A172 (cell line): ENCODE results near the gene FRYL. TPM values are rescaled to one million over a fixed set of nuclear protein-coding genes. Genes with fewer than 3 reads are reported as not detected.
"Not testable (repeated sequence)": the region's sequence is repeated elsewhere in the genome, so short reads cannot be mapped to it uniquely, and the experiment has no call there.

Experiments
- DNase-seq: peaks from one replicate; pipeline ENCODE4 v3.0.0-alpha.2; 2015; ENCODE audit warnings: low spot score
- total RNA-seq: library from RNA; depleted of rRNA; stranded (reverse); fragments of >200 nt; shearing (Covaris generic); gene quantifications from 2 replicates; pipeline ENCODE4 v1.2.3, GENCODE V29; 2014

The FRYL gene
- total RNA-seq, 1 experiment from 2014 or later, result 30.0 TPM

DNA sequence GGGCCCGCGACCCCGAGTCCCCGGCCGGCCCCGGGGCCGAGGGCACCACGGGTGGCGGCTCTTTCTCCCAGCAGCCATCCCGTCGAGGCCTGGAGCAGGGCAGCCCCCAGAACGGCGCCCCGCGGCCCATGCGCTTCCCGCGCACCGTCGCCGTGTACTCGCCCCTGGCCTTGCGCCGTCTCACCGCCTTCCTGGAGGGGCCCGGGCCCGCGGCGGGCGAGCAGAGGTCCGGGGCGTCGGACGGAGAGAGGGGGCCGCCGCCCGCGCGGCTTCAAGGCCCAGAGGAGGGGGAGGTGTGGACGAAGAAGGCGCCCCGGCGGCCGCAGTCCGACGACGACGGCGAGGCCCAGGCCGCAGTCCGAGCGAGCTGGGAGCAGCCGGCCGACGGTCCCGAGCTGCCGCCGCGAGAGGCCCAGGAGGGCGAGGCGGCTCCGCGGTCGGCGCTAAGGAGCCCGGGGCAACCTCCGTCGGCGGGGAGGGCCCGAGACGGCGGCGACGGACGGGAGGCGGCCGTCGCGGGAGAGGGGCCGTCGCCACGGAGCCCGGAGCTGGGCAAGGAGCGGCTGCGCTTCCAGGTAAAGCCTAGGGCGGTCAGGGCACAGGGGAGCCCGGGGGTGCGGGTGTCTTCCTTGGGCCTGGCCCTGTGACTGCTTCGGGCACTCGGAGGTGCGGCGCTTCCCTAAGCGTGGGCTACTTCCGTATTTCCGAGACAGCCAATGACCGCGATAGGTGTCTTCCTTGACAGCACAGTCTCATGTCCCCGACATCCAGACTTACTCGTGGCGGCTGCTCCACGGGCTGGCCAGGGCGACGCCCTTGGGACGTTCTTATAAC lies 289.2 kb downstream of the FRYL start:
- no peak for DNase-seq

DNA sequence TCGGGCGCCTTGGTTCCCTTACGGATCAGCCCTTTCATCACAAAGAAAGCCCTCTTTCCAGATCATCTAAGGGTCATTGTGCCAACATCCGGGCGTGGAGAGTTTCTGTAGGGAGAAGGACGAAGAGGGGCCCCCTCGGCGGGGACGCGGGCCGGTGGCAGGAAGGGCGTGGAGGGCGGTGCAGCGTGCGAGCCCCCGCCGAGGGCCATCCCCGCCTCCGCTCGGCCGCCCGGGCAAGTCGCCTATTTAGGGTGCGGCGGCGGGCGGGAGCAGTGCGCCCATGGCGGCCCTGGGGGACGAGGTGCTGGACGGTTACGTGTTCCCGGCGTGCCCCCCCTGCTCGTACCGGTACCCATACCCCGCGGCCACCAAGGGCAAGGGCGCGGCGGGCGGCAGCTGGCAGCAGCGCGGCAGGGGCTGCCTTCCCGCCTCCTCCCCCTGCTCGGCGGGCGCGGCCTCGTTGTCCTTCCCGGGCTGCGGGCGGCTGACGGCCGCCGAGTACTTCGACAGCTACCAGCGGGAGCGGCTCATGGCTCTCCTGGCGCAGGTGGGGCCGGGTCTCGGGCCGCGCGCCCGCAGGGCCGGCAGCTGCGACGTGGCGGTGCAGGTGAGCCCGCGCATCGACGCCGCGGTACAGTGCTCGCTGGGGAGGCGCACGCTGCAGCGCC lies 289.9 kb downstream of the FRYL start, which contains the start of gene ZAR1:
Gene ZAR1, plus strand, starts transcription at position 241 of the 668 bp plus-strand sequence. Its CDS starts 40 bp downstream, at position 281.
- DNase-seq, result no peak

DNA sequence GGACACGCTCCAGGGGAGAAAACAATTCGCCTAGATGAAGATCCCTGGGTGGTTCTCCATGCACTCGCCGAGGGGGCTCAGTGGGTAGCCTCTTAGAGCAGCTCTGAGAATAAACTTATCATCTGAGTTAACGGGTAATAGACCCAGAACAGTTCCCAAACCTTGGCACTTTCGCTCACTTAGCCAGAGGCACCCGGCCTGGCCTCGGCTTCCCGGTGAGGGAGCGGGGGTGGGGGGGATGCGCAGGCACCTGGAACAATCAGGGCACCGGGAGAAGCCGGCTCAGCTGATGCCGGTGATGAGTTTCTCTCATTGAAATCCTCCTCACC lies 290.4 kb downstream of the FRYL start:
- no peak for DNase-seq

DNA sequence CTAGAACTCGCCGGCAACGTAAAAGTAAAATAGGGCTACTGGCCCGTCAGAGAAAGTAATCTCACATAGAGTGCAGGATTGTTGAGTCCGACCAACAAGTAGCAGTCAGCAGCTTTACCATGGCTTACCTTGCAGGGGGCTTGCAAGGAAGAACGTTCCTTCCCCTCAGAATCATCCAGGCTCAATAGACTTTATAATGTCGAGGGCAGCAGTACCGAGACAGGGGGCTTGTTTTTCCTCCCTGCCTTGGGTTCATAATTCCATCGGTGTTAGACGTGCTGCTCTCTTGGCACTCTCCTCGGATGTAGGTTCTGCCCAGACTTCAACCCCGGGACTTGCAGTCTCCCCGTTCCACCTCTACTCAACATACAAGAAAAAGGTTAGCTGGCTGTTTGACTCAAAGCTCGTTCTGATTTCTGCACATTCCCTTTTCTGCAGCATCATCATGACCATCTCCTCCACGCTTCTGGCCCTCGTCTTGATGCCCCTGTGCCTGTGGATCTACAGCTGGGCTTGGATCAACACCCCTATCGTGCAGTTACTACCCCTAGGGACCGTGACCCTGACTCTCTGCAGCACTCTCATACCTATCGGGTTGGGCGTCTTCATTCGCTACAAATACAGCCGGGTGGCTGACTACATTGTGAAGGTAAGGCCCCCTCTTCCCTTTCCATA lies 295.4 kb downstream of the FRYL start:
- DNase-seq, result no peak

DNA sequence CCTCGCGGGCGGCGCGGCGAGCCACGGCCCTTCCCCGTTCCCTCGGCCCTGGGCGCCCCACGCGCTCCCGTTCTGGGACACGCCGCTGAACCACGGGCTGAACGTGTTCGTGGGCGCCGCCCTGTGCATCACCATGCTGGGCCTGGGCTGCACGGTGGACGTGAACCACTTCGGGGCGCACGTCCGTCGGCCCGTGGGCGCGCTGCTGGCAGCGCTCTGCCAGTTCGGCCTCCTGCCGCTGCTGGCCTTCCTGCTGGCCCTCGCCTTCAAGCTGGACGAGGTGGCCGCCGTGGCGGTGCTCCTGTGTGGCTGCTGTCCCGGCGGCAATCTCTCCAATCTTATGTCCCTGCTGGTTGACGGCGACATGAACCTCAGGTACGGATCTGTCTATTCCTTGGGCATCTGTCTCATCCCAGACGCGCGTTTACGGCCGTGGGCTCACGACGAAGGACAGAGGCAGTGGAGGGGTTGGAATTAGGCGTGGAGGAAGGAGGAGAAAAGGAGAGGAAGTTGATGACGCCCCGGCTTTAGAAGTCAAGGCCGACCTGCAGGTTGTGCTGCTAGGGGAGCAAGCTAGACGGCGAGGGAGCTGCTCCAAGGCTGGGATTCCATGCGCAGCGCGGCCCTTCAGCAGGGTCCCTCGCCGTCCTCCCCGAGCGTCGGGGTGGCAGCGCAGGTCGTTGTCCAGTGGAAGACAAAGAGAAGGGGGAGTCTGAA lies 296.1 kb downstream of the FRYL start:
- no peak for DNase-seq

DNA sequence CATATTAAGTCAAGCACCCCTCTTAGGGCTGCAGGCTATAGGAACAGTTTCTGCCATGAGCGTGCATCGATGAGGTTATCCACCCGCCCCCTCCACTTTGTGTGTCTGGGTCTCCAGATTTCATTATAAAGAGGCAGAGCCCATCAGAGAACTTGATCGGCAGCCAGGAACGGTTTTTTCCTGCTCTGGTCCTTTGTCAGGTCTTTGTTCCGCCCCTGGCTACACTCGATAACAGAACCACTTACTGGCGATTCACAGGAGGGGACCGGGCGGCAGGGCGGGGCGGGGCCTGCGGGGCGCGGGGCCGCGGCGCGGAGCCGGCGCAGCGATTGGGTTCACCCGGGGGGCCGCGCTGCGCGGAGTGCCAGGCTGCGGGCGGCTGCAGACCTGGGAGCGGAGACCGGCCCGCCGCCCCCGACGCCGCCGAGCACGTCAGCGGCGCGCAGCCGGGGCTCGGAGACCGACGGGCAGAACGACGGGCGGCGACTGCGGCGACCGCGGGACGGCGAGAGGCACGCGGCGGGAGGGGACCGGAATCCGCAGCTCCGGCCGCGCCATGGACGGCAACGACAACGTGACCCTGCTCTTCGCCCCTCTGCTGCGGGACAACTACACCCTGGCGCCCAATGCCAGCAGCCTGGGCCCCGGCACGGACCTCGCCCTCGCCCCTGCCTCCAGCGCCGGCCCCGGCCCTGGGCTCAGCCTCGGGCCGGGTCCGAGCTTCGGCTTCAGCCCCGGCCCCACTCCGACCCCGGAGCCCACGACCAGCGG lies 296.9 kb downstream of the FRYL start, which contains the start of gene SLC10A4:
Gene SLC10A4, plus strand, starts transcription at position 338 of the 771 bp plus-strand sequence. Its CDS starts 219 bp downstream, at position 557.
- no peak for DNase-seq

DNA sequence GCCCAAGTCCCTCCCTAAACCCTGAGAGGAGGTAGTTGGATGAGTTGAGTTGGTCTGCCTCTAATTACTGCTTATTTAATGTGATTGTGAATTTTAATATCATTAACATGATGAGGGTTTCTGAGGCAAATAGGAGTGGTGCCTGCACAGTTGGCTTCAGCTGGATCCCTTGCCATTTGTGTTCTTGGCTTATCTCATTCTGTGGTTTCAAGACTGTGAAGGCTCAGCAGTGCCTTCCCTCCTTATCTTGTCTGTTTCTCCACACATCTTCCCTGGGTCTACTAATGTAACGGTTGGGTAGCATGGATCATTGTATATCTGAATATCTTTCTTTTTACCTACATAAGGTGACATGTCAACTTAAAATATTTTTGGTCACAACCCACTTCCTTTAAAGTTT lies 298.5 kb downstream of the FRYL start:
- DNase-seq, result no peak

DNA sequence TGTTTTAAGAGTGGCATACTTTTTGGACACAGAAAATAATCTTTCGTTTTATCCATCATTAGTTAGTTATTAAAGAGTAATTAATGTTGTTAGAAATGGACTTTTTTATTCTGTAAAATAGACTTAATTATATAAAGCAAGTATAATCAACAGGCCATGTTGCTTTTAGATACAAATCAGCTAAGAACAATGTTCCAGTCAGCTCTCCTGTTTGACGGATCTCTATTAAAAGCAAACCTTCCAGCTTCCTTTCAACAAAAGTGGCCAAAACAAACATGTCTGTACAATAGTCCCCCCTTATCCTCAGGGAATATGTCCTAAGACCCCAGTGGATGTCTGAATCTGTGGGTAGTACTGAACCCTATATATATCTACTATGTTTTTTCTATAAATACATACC lies 301.8 kb downstream of the FRYL start:
- no peak for DNase-seq

DNA sequence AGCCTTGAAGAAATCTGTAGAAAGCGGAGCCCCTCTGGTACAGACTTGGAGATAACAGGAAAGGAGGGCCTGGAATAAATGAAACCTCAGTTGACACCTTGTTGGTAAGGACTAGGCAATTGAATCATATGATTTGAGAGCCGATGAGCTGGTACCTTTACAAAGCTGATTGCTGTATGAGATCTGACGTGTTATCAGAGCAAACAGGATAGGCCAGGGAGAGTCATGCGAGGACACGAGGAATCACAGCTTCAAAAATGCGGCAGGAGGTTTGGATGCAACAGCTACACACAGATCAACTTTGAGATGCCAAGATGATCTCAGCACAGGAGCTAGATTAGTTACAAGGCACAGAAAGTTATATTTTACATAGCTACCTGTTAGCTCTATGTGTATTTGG lies 304.3 kb downstream of the FRYL start:
- DNase-seq, result no peak

DNA sequence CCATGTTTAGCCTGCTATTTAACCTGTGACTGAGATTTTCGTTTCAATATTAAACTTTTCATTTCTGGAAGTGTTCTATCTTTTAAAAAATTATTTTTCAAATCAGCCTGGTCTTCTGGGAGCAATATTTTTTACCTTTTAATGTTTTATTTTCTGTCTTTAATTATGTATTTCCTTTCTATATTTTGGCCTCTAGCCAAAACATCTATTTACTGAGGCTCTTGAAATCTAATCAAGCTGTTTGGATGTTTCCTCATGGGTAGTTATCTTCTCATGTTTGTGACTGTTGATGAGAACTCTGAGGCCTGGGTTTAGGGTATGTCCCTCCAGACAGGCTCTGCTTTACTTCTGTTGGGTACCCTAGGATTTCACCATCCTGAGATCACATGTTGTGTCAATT lies 307.3 kb downstream of the FRYL start:
- DNase-seq, result no peak

DNA sequence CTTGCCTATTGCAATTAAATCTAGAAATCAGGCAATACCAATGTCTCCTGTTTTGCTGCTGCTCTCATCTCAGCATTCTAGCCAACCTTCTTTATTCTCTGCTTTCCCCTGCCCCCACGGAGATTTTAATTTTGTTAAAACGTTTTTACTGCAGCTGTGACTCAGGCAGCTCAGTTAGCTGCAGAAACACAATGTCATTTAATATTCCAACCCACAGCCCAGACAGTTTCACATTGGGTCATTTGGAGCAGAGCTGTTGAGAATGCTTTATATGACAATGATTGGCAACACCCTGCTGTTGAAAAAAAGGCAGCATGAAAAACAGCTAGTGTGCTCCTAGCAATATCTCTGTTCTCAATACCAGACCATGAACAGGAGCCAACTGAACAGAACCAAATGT lies 309.5 kb downstream of the FRYL start:
- no peak for DNase-seq

DNA sequence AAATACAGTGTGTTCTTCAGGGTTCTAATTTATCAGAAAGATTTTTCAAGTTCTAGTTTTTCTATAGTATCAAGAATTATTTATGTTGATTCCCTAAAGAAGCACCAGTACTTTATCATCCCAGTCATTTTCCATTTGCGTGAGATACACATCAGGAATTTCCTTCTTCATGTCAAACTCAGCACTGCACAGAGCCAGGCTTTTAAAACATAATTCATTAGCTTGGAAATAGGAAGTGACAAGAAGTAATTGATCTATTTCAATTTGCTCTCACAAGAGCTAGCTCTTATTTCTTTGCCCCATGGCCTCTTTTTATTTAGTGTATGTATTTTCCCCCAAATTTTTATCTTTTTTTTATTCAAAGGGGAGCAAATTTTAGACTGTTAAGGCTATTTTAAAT lies 309.9 kb downstream of the FRYL start:
- no peak for DNase-seq

DNA sequence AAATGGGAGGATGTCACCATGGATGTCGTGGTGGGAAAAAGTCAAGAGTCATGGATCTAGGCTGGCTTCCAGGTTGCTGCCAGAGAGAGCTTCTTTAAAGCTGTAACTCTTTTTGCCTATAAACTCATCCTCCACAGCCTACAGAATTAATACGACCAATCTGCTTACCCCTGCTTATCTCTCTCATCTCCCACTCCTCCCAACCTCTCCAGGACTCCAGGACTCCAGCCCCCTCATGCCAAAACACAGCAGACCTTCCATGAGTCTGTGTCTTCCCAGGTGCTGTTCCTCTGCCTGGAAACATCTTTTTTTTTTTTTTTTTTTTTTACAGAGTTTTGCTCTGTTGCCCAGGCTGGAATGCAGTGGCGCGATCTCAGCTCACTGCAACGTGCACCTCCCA lies 312.2 kb downstream of the FRYL start:
- peak; percentile 8 for DNase-seq

DNA sequence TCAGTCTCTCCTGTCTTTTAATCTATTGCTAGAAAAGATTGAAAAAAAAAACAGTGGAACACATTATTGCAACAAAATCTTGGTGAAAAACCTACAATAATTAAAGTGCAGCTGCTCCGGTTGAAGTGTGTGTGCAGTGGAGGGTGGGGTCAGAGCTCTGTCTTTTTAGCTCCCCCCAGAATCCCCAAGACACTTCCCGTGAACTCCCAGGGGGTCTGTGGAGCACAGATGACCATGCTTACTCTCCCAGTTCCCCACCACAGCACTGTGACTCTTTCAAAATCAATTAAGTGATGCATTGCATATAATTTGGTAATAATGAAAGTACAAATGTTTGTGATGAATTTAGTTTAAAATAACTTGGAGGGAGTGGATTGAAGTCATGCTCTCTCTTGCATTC lies 312.6 kb downstream of the FRYL start:
- DNase-seq, result no peak

DNA sequence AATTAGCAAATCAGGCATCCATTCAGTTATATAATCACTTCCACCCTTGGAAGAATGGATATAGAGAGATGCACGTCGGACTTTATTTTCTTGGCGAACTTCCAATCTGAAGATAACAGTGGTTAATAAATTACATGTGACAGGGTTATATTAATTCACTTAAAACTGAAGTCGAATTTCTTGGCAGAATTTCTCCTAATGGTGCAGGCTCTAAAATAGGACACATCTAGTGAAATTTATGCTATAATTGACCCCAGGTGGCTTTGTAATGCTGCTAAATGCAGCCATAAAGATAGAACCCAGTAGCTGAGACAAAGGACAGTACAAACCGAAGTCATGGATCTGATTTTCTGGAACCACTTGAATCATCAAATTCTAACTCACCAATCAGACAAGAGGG lies 317.7 kb downstream of the FRYL start:
- DNase-seq, result no peak

DNA sequence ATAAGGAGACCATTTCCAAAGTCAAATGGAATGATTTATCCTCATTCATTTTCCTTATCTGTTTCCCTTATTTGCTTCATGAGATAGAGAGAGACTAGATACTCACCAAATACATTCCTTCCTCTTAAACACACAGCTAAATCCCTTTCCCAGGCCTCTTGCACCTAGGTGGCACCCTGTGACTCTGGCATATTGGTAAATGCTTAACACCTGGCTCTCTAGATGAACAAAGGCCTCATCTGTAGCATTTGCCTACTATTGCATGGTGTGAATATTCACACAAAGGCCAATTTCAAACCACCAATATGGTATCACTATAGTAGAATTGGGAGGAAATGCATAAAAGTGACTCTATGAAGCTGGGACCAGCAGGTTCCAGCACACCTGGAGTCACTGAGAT lies 319.1 kb downstream of the FRYL start:
- DNase-seq, result no peak

DNA sequence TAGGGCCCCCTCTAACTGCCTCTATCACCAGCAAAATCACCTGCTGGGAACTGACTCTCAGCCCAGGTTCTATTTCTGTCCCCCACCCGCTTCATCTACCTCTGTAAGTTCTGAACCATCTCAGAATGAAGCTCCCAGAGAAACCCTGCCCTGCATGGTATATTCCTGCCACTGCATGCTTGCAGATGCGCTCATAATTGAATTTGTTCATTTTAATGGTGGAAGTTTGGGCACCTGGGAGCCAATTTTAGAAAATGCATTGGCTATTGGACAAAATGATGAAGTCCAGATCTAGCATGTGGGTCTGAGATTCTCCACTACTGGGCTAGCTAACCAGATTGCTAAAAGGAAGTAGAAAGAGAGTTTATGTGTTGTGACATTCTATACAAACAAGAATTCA lies 325.5 kb downstream of the FRYL start:
- DNase-seq, result no peak

DNA sequence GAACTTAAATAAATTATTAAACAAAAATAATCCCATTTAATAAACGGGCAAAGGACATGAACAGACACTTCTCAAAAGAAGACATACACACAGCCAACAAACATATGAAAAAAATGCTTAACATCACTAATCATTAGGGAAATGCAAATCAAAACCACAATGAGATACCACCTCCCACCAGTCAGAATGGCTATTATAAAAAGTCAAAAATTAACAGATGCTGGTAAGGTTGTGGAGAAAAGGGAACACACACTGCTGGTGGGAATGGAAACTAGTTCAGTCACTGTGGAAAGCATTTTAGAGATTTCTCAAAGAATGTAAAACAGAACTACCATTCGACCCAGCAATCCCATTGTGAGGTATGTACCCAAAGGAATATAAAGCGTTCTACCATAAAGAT lies 328.4 kb downstream of the FRYL start:
- not testable (repeated sequence) for DNase-seq

DNA sequence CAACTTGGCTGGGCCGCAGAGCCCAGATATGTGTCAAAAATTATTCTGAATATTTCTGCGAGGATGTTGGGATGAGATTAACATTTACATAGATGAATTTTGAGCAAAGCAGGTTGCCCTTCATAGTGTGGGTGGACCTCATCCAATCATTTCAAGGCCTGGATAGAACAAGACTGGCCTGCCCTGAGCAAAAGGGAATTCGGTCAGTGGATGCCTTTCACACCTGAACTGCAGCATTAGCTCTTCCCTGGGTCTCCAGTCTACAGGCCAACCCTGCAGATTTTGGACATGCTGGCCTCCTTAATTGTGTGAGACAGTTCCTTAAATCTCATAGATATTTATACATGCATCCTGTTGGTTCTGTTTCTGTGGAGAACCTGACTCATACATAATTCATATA lies 329.3 kb downstream of the FRYL start:
- DNase-seq, result no peak

DNA sequence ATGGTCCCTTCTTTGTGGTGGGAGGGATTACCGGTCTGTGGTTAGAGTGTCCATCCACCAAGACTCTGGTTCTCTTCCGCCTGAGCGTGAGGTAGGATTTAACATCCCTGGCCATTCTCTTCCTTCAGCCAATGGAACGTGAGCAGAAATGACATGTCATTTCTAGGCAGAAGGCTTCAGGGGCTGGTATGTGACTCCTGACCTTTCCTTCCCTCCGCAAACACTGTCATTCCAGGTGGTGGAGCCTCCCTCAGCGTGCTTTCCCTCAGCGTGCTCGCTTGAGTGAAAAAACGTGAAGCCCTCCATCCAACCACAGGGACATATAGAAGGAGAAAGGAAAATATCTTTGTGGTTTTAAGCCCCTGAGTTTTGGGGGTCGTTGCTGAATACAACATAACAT lies 330.9 kb downstream of the FRYL start:
- no peak for DNase-seq
